ENCODE measurements around the gene RFX2. TPM values are rescaled to one million over a fixed set of nuclear protein-coding genes. Genes with fewer than 3 reads are reported as not detected.

The RFX2 gene
- total RNA-seq, 1 donor from 2014 or later: 2.4 TPM

DNA sequence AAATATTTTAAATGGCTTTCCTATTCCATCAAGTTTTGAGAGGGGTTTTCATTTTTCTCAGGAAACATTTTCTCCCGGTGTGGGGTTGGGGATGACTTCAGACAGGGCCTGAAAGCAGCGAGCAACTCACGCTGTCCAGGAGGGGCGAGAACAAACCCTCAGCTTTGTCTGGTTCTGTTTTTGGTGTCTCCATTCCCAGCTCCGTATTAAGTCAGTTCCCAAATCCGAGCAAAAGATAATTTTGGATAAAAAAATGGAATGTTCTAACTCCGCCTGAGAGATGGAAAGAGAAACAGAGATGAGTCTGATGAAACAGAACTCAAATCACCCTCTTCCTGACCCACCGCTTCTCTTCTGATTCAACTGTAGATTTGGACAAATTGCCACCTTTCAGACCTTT, 38.4 kb downstream of the RFX2 start:
- TF ChIP-seq, protein P1, sequence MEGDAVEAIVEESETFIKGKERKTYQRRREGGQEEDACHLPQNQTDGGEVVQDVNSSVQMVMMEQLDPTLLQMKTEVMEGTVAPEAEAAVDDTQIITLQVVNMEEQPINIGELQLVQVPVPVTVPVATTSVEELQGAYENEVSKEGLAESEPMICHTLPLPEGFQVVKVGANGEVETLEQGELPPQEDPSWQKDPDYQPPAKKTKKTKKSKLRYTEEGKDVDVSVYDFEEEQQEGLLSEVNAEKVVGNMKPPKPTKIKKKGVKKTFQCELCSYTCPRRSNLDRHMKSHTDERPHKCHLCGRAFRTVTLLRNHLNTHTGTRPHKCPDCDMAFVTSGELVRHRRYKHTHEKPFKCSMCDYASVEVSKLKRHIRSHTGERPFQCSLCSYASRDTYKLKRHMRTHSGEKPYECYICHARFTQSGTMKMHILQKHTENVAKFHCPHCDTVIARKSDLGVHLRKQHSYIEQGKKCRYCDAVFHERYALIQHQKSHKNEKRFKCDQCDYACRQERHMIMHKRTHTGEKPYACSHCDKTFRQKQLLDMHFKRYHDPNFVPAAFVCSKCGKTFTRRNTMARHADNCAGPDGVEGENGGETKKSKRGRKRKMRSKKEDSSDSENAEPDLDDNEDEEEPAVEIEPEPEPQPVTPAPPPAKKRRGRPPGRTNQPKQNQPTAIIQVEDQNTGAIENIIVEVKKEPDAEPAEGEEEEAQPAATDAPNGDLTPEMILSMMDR (IDR thresholded peaks at IDR 0.05; ENCODE audit: insufficient read depth, low read length, severe bottlenecking): no peak
- Histone ChIP-seq H3K4me3 (ENCODE audit: low read depth, low read length) (no peak overlapping the region), H3K36me3 (ENCODE audit: control insufficient read depth, insufficient read depth, low read length) (no peaks in the 10 kb centered on the region), H3K27me3 (ENCODE audit: control insufficient read depth, insufficient read depth, low read length) (no peaks in the 10 kb centered on the region)
- DNase-seq (ENCODE audit: low read depth) (no peak), FAIRE-seq (no peak)

DNA sequence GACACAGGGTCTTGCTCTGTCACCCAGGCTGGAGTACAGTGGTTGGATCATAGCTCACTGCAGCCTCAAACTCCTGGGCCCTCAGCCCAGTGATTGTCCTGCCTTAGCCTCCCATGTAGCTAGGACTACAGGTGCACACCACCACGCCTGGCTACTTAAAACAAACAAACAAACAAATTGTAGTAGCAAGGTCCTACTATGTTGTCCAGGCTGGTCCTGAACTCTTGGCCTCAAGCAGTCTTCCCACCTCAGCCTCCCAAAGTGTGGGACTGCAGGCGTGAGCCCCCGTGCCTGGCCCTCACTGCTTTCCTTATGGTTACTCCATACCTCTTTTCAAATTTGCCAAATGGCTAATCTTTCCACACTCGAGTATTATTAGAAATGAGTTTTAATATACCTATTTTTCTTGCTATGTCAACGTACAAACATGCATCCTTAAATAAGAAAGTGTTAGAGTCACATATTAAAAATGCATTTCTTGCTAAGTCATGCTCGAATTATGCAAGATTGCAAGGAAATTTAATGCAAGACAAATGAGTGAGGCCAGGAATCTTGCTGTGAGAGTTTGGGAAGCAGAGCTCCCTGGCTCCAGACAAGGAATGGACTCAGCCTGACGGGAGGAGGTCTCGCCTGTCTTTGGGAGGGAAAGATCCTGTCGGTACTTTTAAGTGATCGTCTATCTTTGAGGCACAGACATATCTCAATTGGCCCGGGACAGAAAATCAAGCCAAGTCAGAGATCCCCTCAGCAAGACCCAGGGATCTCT, 39.4 kb downstream of the RFX2 start:
- no peak for FAIRE-seq
- peak; percentile 39 for DNase-seq (ENCODE audit: low read depth)
- Histone ChIP-seq H3K36me3 (ENCODE audit: control insufficient read depth, insufficient read depth, low read length) (no peaks in the 10 kb centered on the region), H3K27me3 (ENCODE audit: control insufficient read depth, insufficient read depth, low read length) (no peaks in the 10 kb centered on the region), H3K4me3 (ENCODE audit: low read depth, low read length) (no peak overlapping the region)
- TF ChIP-seq, protein P1 (IDR thresholded peaks at IDR 0.05; ENCODE audit: insufficient read depth, low read length, severe bottlenecking): no peak

DNA sequence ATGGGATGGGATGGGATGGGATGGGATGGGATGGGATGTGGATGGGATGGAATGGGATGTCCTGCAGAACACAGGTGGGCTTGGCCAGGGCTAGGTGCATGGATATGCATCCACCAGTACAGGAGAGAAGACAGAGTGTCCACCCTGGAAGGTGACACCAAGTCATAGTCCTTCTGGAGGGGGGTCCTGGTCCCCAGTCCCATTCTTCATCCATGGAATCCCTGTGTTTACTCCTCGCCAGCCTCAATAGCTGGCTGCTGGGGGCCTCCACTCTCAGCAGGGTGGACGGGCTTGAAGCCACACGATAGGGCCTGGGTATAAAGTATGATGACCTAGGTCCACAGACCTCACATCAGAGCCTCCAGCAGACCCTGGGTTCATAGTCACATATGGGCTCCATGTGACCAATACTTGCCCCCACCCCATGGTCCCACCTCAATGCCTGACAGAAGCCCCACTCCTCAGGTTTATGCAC, 40.1 kb downstream of the RFX2 start:
- H3K27me3 ChIP-seq (ENCODE audit: control insufficient read depth, insufficient read depth, low read length): no peaks in the 10 kb centered on the region
- no peak overlapping the region for H3K4me3 ChIP-seq (ENCODE audit: low read depth, low read length)
- peak; percentile 100 for FAIRE-seq
- no peak for DNase-seq (ENCODE audit: low read depth)
- TF ChIP-seq, protein P1 (IDR thresholded peaks at IDR 0.05; ENCODE audit: insufficient read depth, low read length, severe bottlenecking): no peak
- no peaks in the 10 kb centered on the region for H3K36me3 ChIP-seq (ENCODE audit: control insufficient read depth, insufficient read depth, low read length)

DNA sequence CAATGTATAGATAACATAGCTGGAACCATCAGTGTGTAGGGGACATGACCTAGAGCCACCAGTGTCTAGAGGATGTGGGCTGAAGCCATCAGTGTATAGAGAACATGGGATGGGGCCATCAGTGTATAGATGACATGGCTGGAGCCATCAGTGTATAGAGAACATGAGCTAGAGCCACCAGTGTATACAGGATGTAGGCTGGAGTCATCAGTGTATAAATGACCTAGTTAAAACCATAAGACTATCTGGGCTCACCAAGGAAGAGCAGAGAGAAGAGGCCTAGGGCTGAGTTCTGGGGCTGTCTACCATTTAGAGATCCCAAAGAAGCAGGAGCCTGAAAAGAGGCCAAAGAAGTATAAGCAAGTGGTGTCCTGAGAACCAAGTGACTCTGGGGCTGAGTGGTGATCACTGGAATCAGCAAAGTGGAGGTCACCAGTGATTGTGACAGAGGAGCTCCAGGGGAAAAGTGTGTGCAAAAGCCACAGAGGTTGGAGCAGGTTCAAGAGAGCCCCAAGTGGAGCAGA, 41.0 kb downstream of the RFX2 start:
- Histone ChIP-seq H3K4me3 (ENCODE audit: low read depth, low read length) (no peak overlapping the region), H3K36me3 (ENCODE audit: control insufficient read depth, insufficient read depth, low read length) (no peaks in the 10 kb centered on the region), H3K27me3 (ENCODE audit: control insufficient read depth, insufficient read depth, low read length) (no peaks in the 10 kb centered on the region)
- TF ChIP-seq, protein P1 (IDR thresholded peaks at IDR 0.05; ENCODE audit: insufficient read depth, low read length, severe bottlenecking): no peak
- no peak for DNase-seq (ENCODE audit: low read depth)
- FAIRE-seq: no peak

DNA sequence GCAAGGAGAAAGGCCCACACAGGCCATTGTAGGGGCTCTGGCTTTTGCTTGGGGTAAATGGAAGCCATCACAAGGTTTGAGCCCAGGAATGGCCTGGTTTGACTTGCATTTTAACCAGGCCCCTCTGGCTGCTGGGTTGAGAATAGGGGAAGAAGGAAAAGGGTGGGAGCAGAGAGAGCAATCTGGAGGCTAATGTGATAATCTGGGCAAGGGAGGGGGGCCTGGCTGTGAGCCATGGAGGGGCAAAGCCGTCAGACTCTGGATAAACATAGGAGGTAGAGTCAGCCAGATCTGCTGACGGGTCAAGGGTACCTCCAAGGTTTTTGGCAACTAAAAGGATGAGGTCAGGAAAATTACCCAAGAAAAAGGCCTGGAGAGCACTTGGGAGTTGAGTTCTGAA, 41.6 kb downstream of the RFX2 start:
- Histone ChIP-seq H3K27me3 (ENCODE audit: control insufficient read depth, insufficient read depth, low read length) (no peaks in the 10 kb centered on the region), H3K36me3 (ENCODE audit: control insufficient read depth, insufficient read depth, low read length) (no peaks in the 10 kb centered on the region), H3K4me3 (ENCODE audit: low read depth, low read length) (no peak overlapping the region)
- FAIRE-seq (no peak), DNase-seq (ENCODE audit: low read depth) (no peak)
- TF ChIP-seq, protein P1 (IDR thresholded peaks at IDR 0.05; ENCODE audit: insufficient read depth, low read length, severe bottlenecking): no peak

All from bronchial epithelial cell (primary cell).